ENCODE measurements around the gene CA12. TPM values are rescaled to one million over a fixed set of nuclear protein-coding genes. Genes with fewer than 3 reads are reported as not detected.

The CA12 gene
- total and polyA plus RNA-seq, 9 of the 15 experiments (the other 6 are each of a cell fraction or from before 2014, with no cell fraction given) = 0.01 to 0.78 (median 0.15) TPM; not detected in 1

DNA sequence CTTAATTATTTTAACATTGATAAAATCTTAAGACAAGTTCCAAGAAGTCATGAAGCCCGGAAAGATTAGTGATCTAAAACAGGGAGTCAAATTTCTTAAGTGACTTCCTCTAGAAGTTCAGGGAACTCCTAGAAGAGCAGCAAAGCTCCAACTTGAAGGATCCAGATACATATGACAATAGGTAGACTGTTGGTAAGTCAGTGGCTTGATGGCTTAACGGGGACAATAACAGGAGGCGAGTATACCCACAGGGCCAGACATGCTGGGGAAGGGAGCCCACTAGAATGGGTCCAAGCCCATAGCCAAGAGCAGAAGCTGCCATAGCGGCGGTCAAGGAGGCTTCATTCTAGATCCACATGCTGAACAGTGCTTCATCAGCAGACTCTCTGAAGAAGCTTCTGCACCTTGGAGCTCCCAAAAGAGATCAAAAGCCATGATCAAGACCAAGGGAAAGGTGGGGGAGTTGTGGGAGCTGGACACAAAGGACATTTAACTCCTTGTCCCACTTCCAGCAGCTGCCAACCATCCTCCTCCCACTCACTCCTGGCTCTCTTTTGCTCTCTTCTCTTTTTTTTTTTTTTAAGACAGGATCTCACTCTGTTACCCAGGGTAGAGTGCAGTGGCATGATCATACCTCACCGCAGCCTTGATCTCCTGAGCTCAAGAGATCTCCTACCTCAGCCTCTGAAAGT is 10.2 kb upstream of the CA12 start (continued):
- TF ChIP-seq, protein P1, sequence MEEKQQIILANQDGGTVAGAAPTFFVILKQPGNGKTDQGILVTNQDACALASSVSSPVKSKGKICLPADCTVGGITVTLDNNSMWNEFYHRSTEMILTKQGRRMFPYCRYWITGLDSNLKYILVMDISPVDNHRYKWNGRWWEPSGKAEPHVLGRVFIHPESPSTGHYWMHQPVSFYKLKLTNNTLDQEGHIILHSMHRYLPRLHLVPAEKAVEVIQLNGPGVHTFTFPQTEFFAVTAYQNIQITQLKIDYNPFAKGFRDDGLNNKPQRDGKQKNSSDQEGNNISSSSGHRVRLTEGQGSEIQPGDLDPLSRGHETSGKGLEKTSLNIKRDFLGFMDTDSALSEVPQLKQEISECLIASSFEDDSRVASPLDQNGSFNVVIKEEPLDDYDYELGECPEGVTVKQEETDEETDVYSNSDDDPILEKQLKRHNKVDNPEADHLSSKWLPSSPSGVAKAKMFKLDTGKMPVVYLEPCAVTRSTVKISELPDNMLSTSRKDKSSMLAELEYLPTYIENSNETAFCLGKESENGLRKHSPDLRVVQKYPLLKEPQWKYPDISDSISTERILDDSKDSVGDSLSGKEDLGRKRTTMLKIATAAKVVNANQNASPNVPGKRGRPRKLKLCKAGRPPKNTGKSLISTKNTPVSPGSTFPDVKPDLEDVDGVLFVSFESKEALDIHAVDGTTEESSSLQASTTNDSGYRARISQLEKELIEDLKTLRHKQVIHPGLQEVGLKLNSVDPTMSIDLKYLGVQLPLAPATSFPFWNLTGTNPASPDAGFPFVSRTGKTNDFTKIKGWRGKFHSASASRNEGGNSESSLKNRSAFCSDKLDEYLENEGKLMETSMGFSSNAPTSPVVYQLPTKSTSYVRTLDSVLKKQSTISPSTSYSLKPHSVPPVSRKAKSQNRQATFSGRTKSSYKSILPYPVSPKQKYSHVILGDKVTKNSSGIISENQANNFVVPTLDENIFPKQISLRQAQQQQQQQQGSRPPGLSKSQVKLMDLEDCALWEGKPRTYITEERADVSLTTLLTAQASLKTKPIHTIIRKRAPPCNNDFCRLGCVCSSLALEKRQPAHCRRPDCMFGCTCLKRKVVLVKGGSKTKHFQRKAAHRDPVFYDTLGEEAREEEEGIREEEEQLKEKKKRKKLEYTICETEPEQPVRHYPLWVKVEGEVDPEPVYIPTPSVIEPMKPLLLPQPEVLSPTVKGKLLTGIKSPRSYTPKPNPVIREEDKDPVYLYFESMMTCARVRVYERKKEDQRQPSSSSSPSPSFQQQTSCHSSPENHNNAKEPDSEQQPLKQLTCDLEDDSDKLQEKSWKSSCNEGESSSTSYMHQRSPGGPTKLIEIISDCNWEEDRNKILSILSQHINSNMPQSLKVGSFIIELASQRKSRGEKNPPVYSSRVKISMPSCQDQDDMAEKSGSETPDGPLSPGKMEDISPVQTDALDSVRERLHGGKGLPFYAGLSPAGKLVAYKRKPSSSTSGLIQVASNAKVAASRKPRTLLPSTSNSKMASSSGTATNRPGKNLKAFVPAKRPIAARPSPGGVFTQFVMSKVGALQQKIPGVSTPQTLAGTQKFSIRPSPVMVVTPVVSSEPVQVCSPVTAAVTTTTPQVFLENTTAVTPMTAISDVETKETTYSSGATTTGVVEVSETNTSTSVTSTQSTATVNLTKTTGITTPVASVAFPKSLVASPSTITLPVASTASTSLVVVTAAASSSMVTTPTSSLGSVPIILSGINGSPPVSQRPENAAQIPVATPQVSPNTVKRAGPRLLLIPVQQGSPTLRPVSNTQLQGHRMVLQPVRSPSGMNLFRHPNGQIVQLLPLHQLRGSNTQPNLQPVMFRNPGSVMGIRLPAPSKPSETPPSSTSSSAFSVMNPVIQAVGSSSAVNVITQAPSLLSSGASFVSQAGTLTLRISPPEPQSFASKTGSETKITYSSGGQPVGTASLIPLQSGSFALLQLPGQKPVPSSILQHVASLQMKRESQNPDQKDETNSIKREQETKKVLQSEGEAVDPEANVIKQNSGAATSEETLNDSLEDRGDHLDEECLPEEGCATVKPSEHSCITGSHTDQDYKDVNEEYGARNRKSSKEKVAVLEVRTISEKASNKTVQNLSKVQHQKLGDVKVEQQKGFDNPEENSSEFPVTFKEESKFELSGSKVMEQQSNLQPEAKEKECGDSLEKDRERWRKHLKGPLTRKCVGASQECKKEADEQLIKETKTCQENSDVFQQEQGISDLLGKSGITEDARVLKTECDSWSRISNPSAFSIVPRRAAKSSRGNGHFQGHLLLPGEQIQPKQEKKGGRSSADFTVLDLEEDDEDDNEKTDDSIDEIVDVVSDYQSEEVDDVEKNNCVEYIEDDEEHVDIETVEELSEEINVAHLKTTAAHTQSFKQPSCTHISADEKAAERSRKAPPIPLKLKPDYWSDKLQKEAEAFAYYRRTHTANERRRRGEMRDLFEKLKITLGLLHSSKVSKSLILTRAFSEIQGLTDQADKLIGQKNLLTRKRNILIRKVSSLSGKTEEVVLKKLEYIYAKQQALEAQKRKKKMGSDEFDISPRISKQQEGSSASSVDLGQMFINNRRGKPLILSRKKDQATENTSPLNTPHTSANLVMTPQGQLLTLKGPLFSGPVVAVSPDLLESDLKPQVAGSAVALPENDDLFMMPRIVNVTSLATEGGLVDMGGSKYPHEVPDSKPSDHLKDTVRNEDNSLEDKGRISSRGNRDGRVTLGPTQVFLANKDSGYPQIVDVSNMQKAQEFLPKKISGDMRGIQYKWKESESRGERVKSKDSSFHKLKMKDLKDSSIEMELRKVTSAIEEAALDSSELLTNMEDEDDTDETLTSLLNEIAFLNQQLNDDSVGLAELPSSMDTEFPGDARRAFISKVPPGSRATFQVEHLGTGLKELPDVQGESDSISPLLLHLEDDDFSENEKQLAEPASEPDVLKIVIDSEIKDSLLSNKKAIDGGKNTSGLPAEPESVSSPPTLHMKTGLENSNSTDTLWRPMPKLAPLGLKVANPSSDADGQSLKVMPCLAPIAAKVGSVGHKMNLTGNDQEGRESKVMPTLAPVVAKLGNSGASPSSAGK (IDR thresholded peaks at IDR 0.05) = peak; percentile 64
- no peak for TF ChIP-seq ZNF583 (CRISPR knock-in tag; IDR thresholded peaks at IDR 0.05)
- no peak for TF ChIP-seq NR2C2 (CRISPR knock-in tag; IDR thresholded peaks at IDR 0.05)
- TF ChIP-seq NR2C2 (tag; IDR thresholded peaks at IDR 0.05) = peak; percentile 18; the same call in 1 of the 2 replicates
- 0 out of 2 replicates have a peak, but pooled peaks have one; percentile 28 for TF ChIP-seq ILK (tag; IDR thresholded peaks at IDR 0.05; ENCODE audit: borderline replicate concordance, low read depth)
- peak; percentile 34; the same call in 1 of the 2 replicates for TF ChIP-seq MECOM (CRISPR knock-in tag; IDR thresholded peaks at IDR 0.05)
- no peak for TF ChIP-seq DACH1 (IDR thresholded peaks at IDR 0.05; ENCODE audit: partially characterized antibody)
- TF ChIP-seq LEF1 (IDR thresholded peaks at IDR 0.05) = peak; percentile 79
- no peak for TF ChIP-seq THRAP3 (IDR thresholded peaks at IDR 0.05; ENCODE audit: borderline replicate concordance)
- TF ChIP-seq ZNF76 (CRISPR knock-in tag; IDR thresholded peaks at IDR 0.05; ENCODE audit: borderline replicate concordance) = 0 out of 2 replicates have a peak, but pooled peaks have one; percentile 55
- TF ChIP-seq PURB (CRISPR knock-in tag; IDR thresholded peaks at IDR 0.05; ENCODE audit: low read depth) = no peak
- TF ChIP-seq ZNF274 (IDR thresholded peaks at IDR 0.05; ENCODE audit: borderline replicate concordance, low read depth, low read length) = no peak
- TF ChIP-seq, protein P2, sequence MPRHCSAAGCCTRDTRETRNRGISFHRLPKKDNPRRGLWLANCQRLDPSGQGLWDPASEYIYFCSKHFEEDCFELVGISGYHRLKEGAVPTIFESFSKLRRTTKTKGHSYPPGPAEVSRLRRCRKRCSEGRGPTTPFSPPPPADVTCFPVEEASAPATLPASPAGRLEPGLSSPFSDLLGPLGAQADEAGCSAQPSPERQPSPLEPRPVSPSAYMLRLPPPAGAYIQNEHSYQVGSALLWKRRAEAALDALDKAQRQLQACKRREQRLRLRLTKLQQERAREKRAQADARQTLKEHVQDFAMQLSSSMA (CRISPR knock-in tag; IDR thresholded peaks at IDR 0.05) = 0 out of 2 replicates have a peak, but pooled peaks have one; percentile 58
- TF ChIP-seq SAFB (IDR thresholded peaks at IDR 0.05; ENCODE audit: borderline replicate concordance, low read depth, low read length) = no peak
- peak; percentile 24; the same call in 1 of the 2 replicates for TF ChIP-seq BACH1 (tag; IDR thresholded peaks at IDR 0.05)
- peak; percentile 39; the same call in 1 of the 2 replicates for TF ChIP-seq DPF2 (IDR thresholded peaks at IDR 0.05)
- no peak for TF ChIP-seq RAD51 (IDR thresholded peaks at IDR 0.05; ENCODE audit: borderline replicate concordance, low read depth)
